HepG2 (cell line): ENCODE data around the gene C1orf116. TPM values are rescaled to one million over a fixed set of nuclear protein-coding genes. Genes with fewer than 3 reads are reported as not detected.

Source experiments
- ATAC-seq: fragments of 200-7000 bp; cut with Tn5 transposase; 3 replicates; pipeline ENCODE4 v1.9.1; 2020; ENCODE audit warnings: mild to moderate bottlenecking, moderate library complexity
- BruUV-seq: library from RNA; stranded (reverse); fragments of 400-500 nt; replicated peaks from 2 replicates; lab custom pipeline; 2021; lab: Mats Ljungman, UMichigan
- CTCF ChIA-PET: fragments of 300-600 bp; formaldehyde crosslinking; extraction: SDS; loops from one replicate; lab custom pipeline; 2021; ENCODE audit warnings: low total read pairs, inconsistent platforms, low intra/inter-chr PET ratio; lab: Yijun Ruan, JAX
- POLR2A ChIA-PET: fragments of 350-600 bp; sonication (Branson Sonifier 250); formaldehyde crosslinking; loops from one replicate; lab custom pipeline; 2020; ENCODE audit warnings: antibody characterized with exemption, inconsistent platforms; lab: Yijun Ruan, JAX
- DNase-seq: peaks from one replicate; pipeline ENCODE4 v3.0.0-alpha.2; 2015; ENCODE audit warnings: low spot score
- FAIRE-seq: peaks from 3 replicates; lab custom pipeline; 2011; peaks lifted over from hg19 to GRCh38; lab: Jason Lieb, UNC
- H2AFZ ChIP-seq: one replicate; pipeline ENCODE4 v1.6.1; 2011; ENCODE audit warnings: low read length, inconsistent platforms
- H3K27ac ChIP-seq: fragments of 300-600 bp; 3 replicates; pipeline ENCODE4 v1.8.0; 2011; ENCODE audit warnings: mixed run types, mild to moderate bottlenecking, mixed read lengths, low read length, inconsistent platforms; ENCODE audit not compliant: insufficient read depth; ENCODE audit errors: extremely low read length
- H3K27me3 ChIP-seq, 2 experiments: fragments of 200-600 bp in 1 of 2; 2 replicates in 1 of 2; 3 replicates in 1 of 2; pipeline versions ENCODE4 v1.6.0 to v1.8.0; 2011; ENCODE audit warnings: low read length in 2 of 2, mild to moderate bottlenecking in 2 of 2, moderate library complexity in 2 of 2, inconsistent platforms in 1 of 2; ENCODE audit not compliant: insufficient read depth in 2 of 2, control insufficient read depth in 1 of 2
- H3K36me3 ChIP-seq, 2 experiments: fragments of 200-600 bp in 1 of 2; replicated peaks in 1 of 2; 2 replicates in 1 of 2; 3 replicates in 1 of 2; pipeline versions ENCODE4 v1.5.1 to v1.8.0; 2011; ENCODE audit warnings: low read length in 2 of 2, inconsistent platforms in 1 of 2; ENCODE audit not compliant: insufficient read depth in 2 of 2, control insufficient read depth in 1 of 2
- H3K4me1 ChIP-seq: 2 replicates; pipeline ENCODE4 v1.5.1; 2012; ENCODE audit warnings: low read length, inconsistent platforms; ENCODE audit not compliant: insufficient read depth
- H3K4me2 ChIP-seq: 2 replicates; pipeline ENCODE4 v1.6.0; 2011; ENCODE audit warnings: low read depth, low read length, inconsistent platforms
- H3K4me3 ChIP-seq, 3 experiments: fragments of 200-600 bp in 1 of 3; sonication (generic), shearing (Covaris generic) in 1 of 3; replicated peaks in 1 of 3; 2 replicates each; pipeline ENCODE4 v1.5.1; 2011 to 2016; ENCODE audit warnings: low read length in 3 of 3, inconsistent platforms in 2 of 3, low read depth in 2 of 3, mild to moderate bottlenecking in 2 of 3, control low read depth in 1 of 3, mixed read lengths in 1 of 3; ENCODE audit not compliant: insufficient read depth in 1 of 3
- H3K79me2 ChIP-seq: one replicate; pipeline ENCODE4 v1.6.1; 2011; ENCODE audit warnings: low read length, inconsistent platforms; ENCODE audit not compliant: insufficient read depth
- H3K9ac ChIP-seq: 2 replicates; pipeline ENCODE4 v1.6.0; 2011; ENCODE audit warnings: mild to moderate bottlenecking, low read depth, low read length, inconsistent platforms; ENCODE audit not compliant: insufficient read depth
- H3K9me3 ChIP-seq: 2 replicates; pipeline ENCODE4 v1.5.1; 2012; ENCODE audit warnings: mild to moderate bottlenecking, low read length
- H4K20me1 ChIP-seq: 2 replicates; pipeline ENCODE4 v1.6.0; 2011; ENCODE audit warnings: inconsistent platforms, mild to moderate bottlenecking, low read length, moderate library complexity; ENCODE audit not compliant: insufficient read depth
- GABPB1 ChIP-seq: IDR thresholded peaks from 2 replicates; pipeline ENCODE4 v1.6.1; 2016; ENCODE audit warnings: mild to moderate bottlenecking, missing genetic modification reagents, moderate library complexity, missing compliant biosample characterization
- KDM2A ChIP-seq: sonication (generic); formaldehyde crosslinking; IDR thresholded peaks from 2 replicates; pipeline ENCODE4 v1.4.0; 2020; ENCODE audit warnings: low read depth, missing genetic modification reagents, borderline replicate concordance
- REL ChIP-seq: sonication (generic); formaldehyde crosslinking; conservative IDR thresholded peaks from 2 replicates; pipeline ENCODE4 v1.8.0; 2022; ENCODE audit warnings: mild to moderate bottlenecking, missing genetic modification reagents, moderate library complexity
- RXRA ChIP-seq: sonication (generic); formaldehyde crosslinking; IDR thresholded peaks from 2 replicates; pipeline ENCODE4 v1.5.1; 2020; ENCODE audit warnings: missing genetic modification reagents
- TARDBP ChIP-seq: sonication (generic); formaldehyde crosslinking; IDR thresholded peaks from 2 replicates; pipeline ENCODE4 v1.8.0; 2022; ENCODE audit warnings: mild to moderate bottlenecking, missing genetic modification reagents
- TRAFD1 ChIP-seq: sonication (generic); formaldehyde crosslinking; IDR thresholded peaks from 2 replicates; pipeline ENCODE4 v1.5.1; 2020; ENCODE audit warnings: missing genetic modification reagents, mild to moderate bottlenecking, borderline replicate concordance
- ZNF205 ChIP-seq: IDR thresholded peaks from 2 replicates; pipeline ENCODE4 v1.6.1; 2018; ENCODE audit warnings: missing biosample characterization, missing genetic modification reagents
- ZNF639 ChIP-seq: conservative IDR thresholded peaks from 2 replicates; pipeline ENCODE4 v1.6.1; 2018; ENCODE audit warnings: missing genetic modification reagents
- WGBS: methylation state at CpG from one replicate; pipeline ENCODE4 v1.1.6; 2017; ENCODE audit warnings: low lambda C conversion rate; 5-methylcytosine and 5-hydroxymethylcytosine counted together
- in situ Hi-C: cut with HindIII; loops from 2 replicates; pipeline ENCODE4 v1.10.0; 2017; ENCODE audit warnings: low pct_unique_long_range_greater_than_20kb; ENCODE audit not compliant: extremely low pct_ligation_motif_present
- intact Hi-C: fragments of 100-400 bp; cut with micrococcal nuclease; formaldehyde crosslinking; loops from one replicate; pipeline ENCODE4 v1.10.0; 2022; ENCODE audit not compliant: unreplicated experiment
- polyA plus RNA-seq, 8 experiments: library from polyadenylated mRNA; depleted of rRNA in 3 of 8; stranded (reverse) in 7 of 8; unstranded in 1 of 8; fragments of >200 nt; fragmentation: Illumina TruSeq in 4 of 8; extraction: Trizol in 4 of 8; gene quantifications; 2 replicates each; pipeline versions ENCODE4 v1.2.1 to v1.2.3, GENCODE V29; 2011 to 2016; ENCODE audit warnings: low read depth in 4 of 8, missing spikeins in 1 of 8, mixed read lengths in 1 of 8; ENCODE audit not compliant: insufficient read depth in 1 of 8
- total RNA-seq, 5 experiments: library from RNA; depleted of rRNA; stranded (reverse); fragments of >200 nt; fragmentation: Illumina TruSeq; extraction: Trizol; gene quantifications; 2 replicates each; pipeline ENCODE4 v1.2.3, GENCODE V29; 2016; ENCODE audit warnings: low read depth in 1 of 5

Gene C1orf116
- total and polyA plus RNA-seq, 2 of the 13 experiments (the other 11 are each of a cell fraction or from before 2014, with no cell fraction given), result 0.51 to 0.95 TPM

DNA sequence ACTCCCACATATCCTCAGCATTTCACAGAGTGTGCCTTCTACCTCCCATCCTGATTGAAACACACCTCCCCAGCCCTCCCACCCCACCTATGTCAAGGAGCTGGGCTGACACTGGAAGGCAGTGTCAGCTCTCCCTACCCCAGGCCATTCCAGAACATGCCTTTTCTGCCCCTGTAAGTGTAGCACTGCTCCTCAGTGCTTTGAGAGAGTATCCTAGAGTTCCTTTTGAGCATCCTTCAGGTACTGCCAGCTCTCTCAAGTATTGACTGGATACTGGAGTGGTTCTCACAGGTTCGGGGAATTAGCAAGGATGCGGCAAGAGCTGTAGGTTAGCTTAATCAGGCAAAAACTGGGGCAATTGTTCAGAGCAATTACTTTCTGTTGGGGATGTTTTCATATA is 21.8 kb downstream of the C1orf116 start (continued):
- TF ChIP-seq KDM2A (CRISPR knock-in tag), result no peak
- no peak for TF ChIP-seq GABPB1 (CRISPR knock-in tag)
- TF ChIP-seq RXRA (CRISPR knock-in tag), result no peak
- TF ChIP-seq TRAFD1 (CRISPR knock-in tag), result no peak
- no peak for TF ChIP-seq TARDBP (CRISPR knock-in tag)
- TF ChIP-seq ZNF639 (CRISPR knock-in tag), result no peak

- ATAC-seq (no peak), DNase-seq (no peak), FAIRE-seq (no peak)
- Histone ChIP-seq H4K20me1 (no peaks in the 10 kb centered on the region), H3K4me2 (peak overlapping the region; percentile 54), H3K79me2 (no peaks in the 10 kb centered on the region), H3K4me1 (peaks cover 61% of the 10 kb centered on the region), H2AFZ (no peak overlapping the region), H3K9ac (peak overlapping the region; percentile 34; the same call in 1 of the 2 replicates), H3K36me3 (no peaks in the 10 kb centered on the region), H3K4me3 (no peak overlapping the region), H3K9me3 (no peaks in the 10 kb centered on the region), H3K27ac (peak overlapping the region; percentile 71)
- intact Hi-C loops (loop anchor here (1.0 kb wide), 1 partner anchor 11 kb away; no protein-coding TSS in a partner anchor), in situ Hi-C loops (no loop called here)
- CTCF ChIA-PET, result no interaction called here
- POLR2A ChIA-PET, result interaction anchor here (1.1 to 1.9 kb wide), 5 partner anchors 9 to 43 kb away, joined by 3 to 11 read pairs (median 7); partner anchors contain the start of genes C1orf116 and PFKFB2
- BruUV-seq, result no TSS peak
- TF ChIP-seq REL, result no peak
- 0 out of 2 replicates have a peak, but pooled peaks have one; percentile 6 for TF ChIP-seq ZNF205
- TF ChIP-seq, all 625 proteins: peak for 1
- no peaks in the 10 kb centered on the region for H3K27me3 ChIP-seq
- WGBS, result 96% methylated on average over 7 of the region's 7 CpGs
Measured at GRCh38 chr1:207009945-207010344, 22.6 kb downstream of the C1orf116 start.
